Measurements from ENCODE around the gene MYO15B.

Gene MYO15B

GRCh38 chr17:75610103-75610984 lies 22.7 kb downstream of the MYO15B start:
- Histone ChIP-seq H3K4me2 (ENCODE audit: low read depth, low read length) (no peak overlapping the region), H3K79me2 (ENCODE audit: low read length) (no peaks in the 10 kb centered on the region), H3K9me3 (replicated peaks; ENCODE audit: insufficient read depth, low read length) (no peaks in the 10 kb centered on the region), H3K4me1 (ENCODE audit: low read length) (no peaks in the 10 kb centered on the region), H3K36me3 (replicated peaks; ENCODE audit: insufficient read depth, low read length) (no peaks in the 10 kb centered on the region), H4K20me1 (ENCODE audit: insufficient read depth, low read length) (no peaks in the 10 kb centered on the region), H3K27me3 (replicated peaks; ENCODE audit: insufficient read depth, low read length) (peaks cover 60% of the 10 kb centered on the region), H3K4me3 (ENCODE audit: low read length) (no peak overlapping the region), H3F3A (ENCODE audit: insufficient read depth, low read length) (no peaks in the 10 kb centered on the region), H3K9ac (ENCODE audit: low read length) (no peak overlapping the region), H3K27ac (ENCODE audit: low read length) (no peak overlapping the region), H3K9me2 (replicated peaks; ENCODE audit: insufficient read depth, low read length) (no peaks in the 10 kb centered on the region), H2AFZ (ENCODE audit: low read length) (no peak overlapping the region)
- TF ChIP-seq EZH2phosphoT487 (IDR thresholded peaks at IDR 0.05; ENCODE audit: low read length): no peak
- TF ChIP-seq, protein P1, sequence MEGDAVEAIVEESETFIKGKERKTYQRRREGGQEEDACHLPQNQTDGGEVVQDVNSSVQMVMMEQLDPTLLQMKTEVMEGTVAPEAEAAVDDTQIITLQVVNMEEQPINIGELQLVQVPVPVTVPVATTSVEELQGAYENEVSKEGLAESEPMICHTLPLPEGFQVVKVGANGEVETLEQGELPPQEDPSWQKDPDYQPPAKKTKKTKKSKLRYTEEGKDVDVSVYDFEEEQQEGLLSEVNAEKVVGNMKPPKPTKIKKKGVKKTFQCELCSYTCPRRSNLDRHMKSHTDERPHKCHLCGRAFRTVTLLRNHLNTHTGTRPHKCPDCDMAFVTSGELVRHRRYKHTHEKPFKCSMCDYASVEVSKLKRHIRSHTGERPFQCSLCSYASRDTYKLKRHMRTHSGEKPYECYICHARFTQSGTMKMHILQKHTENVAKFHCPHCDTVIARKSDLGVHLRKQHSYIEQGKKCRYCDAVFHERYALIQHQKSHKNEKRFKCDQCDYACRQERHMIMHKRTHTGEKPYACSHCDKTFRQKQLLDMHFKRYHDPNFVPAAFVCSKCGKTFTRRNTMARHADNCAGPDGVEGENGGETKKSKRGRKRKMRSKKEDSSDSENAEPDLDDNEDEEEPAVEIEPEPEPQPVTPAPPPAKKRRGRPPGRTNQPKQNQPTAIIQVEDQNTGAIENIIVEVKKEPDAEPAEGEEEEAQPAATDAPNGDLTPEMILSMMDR (IDR thresholded peaks at IDR 0.05; ENCODE audit: low read length): no peak
- no peak for TF ChIP-seq EZH2 (optimal IDR thresholded peaks at IDR 0.05; ENCODE audit: low read depth, low read length)
- no peak for DNase-seq

GRCh38 chr17:75611851-75612429 lies 24.3 kb downstream of the MYO15B start:
- Histone ChIP-seq H3K27ac (ENCODE audit: low read length) (no peak overlapping the region), H3K4me3 (ENCODE audit: low read length) (no peak overlapping the region), H3K27me3 (replicated peaks; ENCODE audit: insufficient read depth, low read length) (peaks cover 76% of the 10 kb centered on the region), H3K9me3 (replicated peaks; ENCODE audit: insufficient read depth, low read length) (no peaks in the 10 kb centered on the region), H3K4me2 (ENCODE audit: low read depth, low read length) (no peak overlapping the region), H3K79me2 (ENCODE audit: low read length) (no peaks in the 10 kb centered on the region), H3F3A (ENCODE audit: insufficient read depth, low read length) (no peaks in the 10 kb centered on the region), H3K9ac (ENCODE audit: low read length) (no peak overlapping the region), H3K9me2 (replicated peaks; ENCODE audit: insufficient read depth, low read length) (no peaks in the 10 kb centered on the region), H3K36me3 (replicated peaks; ENCODE audit: insufficient read depth, low read length) (no peaks in the 10 kb centered on the region), H2AFZ (ENCODE audit: low read length) (no peak overlapping the region), H3K4me1 (ENCODE audit: low read length) (no peaks in the 10 kb centered on the region), H4K20me1 (ENCODE audit: insufficient read depth, low read length) (no peaks in the 10 kb centered on the region)
- TF ChIP-seq EZH2phosphoT487 (IDR thresholded peaks at IDR 0.05; ENCODE audit: low read length): no peak
- no peak for DNase-seq

DNA sequence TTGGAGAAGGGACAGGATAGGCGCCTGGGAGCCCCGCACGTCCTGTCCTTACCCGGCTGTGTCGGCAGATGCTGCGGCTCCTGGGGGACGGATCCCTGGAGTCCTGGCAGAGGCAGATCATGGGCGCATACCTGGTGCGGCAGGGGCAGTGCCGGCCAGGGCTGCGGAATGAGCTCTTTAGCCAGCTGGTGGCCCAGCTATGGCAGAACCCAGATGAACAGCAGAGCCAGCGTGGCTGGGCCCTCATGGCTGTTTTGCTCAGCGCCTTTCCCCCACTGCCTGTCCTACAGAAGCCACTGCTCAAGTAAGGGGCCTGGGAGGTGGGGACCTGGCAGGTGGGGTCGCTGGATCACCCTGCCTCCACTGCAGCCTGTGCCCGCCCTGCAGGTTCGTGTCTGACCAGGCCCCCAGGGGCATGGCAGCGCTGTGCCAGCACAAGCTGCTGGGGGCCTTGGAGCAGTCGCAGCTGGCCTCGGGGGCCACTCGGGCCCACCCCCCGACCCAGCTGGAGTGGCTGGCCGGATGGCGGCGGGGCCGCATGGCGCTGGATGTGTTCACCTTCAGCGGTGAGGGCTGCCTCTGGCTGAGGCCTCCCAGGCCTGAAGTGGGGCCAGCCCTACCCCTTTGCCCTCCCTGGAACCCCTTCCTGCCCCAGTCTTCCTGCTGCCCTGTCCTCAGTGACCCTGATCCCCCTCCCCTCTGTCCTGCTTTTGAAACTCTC lies 25.5 kb downstream of the MYO15B start:
- peaks cover 84% of the 10 kb centered on the region for H3K27me3 ChIP-seq (replicated peaks; ENCODE audit: insufficient read depth, low read length)
- H3F3A ChIP-seq (ENCODE audit: insufficient read depth, low read length): no peaks in the 10 kb centered on the region
- no peaks in the 10 kb centered on the region for H4K20me1 ChIP-seq (ENCODE audit: insufficient read depth, low read length)

More for the DNA sequence above, 25.5 kb downstream of the MYO15B start:
- no peaks in the 10 kb centered on the region for H3K4me1 ChIP-seq (ENCODE audit: low read length)
- H3K27ac ChIP-seq (ENCODE audit: low read length): no peak overlapping the region
- H3K79me2 ChIP-seq (ENCODE audit: low read length): no peaks in the 10 kb centered on the region
- no peak overlapping the region for H3K4me3 ChIP-seq (ENCODE audit: low read length)
- no peak overlapping the region for H3K9ac ChIP-seq (ENCODE audit: low read length)
- no peaks in the 10 kb centered on the region for H3K9me2 ChIP-seq (replicated peaks; ENCODE audit: insufficient read depth, low read length)
- H3K36me3 ChIP-seq (replicated peaks; ENCODE audit: insufficient read depth, low read length): no peaks in the 10 kb centered on the region
- no peak overlapping the region for H3K4me2 ChIP-seq (ENCODE audit: low read depth, low read length)
- H2AFZ ChIP-seq (ENCODE audit: low read length): no peak overlapping the region
- no peaks in the 10 kb centered on the region for H3K9me3 ChIP-seq (replicated peaks; ENCODE audit: insufficient read depth, low read length)
- DNase-seq: no peak
- TF ChIP-seq, protein P1 (IDR thresholded peaks at IDR 0.05; ENCODE audit: low read length): no peak
- no peak for TF ChIP-seq EZH2 (optimal IDR thresholded peaks at IDR 0.05; ENCODE audit: low read depth, low read length)
- TF ChIP-seq EZH2phosphoT487 (IDR thresholded peaks at IDR 0.05; ENCODE audit: low read length): no peak

All from MM.1S (cell line).